ENCODE measurements around the gene FOSL1. TPM values are rescaled to one million over a fixed set of nuclear protein-coding genes. Genes with fewer than 3 reads are reported as not detected.

FOSL1 gene
- total RNA-seq, 2 experiments from 2014 or later: 8.2 TPM

DNA sequence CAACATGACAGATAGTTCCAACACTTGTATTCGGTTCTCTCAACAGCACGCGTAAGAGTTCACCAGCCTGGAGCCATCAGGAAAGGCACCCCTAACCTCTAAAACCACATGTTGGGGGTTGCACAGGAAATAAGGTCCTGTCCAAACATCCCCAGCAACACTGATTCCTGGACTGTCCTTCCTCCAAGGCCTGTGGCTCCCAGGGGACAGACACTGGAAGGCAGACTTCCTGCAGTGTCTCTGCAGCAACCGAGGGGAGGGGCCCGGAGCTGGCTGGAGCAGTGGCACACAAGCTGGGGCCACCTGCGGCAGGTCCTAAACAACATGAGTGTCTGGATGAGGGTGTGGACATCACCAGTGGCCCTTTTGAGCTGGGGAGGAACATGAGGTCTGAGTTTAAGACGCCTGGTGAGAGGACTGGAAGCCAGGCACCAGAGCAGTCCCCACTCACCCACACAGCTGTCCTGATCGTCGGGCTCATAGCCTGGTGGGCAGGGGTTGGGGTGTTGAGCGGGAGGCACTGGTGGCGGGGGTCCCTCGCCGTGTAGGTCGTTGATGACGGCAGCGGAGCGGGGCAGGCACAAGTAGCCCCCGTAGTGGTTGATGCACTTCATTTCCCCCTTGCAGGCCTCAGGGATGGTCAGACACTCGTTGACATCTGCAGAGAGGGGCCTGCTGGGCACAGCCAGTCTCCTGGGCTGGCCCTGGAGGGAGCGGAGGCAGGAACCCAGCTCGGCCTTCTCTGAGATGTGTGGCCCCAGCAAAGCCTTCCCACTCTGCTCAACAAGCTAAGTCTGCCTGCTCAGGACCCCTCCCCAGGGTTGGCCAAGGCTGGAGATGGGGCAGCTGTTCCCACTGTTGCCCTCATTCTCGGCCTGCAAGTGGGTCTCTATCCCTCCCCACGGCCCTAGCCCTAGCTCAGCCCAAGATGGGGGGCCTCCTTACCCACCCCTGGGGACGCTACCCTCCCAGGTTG, 29.2 kb downstream of the FOSL1 start:
- no peaks in the 10 kb centered on the region for H3K27me3 Mint-ChIP-seq (ENCODE audit: low read depth)
- no peaks in the 10 kb centered on the region for H3K9me3 Mint-ChIP-seq
- no peak overlapping the region for H3K4me3 Mint-ChIP-seq
- no peak overlapping the region for H3K27ac Mint-ChIP-seq
- peaks cover 6% of the 10 kb centered on the region for H3K36me3 Mint-ChIP-seq (ENCODE audit: low read depth)
- intact Hi-C loops (cut with micrococcal nuclease): no loop called here
- CTCF ChIA-PET: interaction anchor here (0.8 to 5.0 kb wide), 7 partner anchors 8 to 440 kb away, joined by 3 to 57 read pairs (median 3); partner anchors contain the start of genes CCDC85B, FIBP, KAT5 and MUS81
- no peak for DNase-seq
- H3K4me1 Mint-ChIP-seq (ENCODE audit: low read depth): peaks cover 11% of the 10 kb centered on the region

DNA sequence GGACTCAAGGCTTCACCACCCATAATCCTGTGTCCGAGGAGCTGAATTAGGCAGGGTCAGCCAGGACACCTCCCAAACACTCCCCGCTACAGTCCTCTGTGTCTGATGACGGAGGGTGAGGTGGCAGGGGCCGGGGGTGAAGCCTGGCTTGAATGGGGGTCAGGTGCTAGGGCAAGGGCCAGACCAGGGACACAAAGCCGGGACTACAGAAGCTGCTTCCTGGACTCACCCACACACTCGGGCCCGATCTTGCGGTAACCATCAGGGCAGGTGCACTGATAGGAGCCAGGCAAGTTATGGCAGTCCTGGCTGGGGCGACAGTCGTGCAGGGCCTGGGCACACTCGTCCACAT, 29.9 kb downstream of the FOSL1 start:
- H3K9me3 Mint-ChIP-seq: no peaks in the 10 kb centered on the region
- H3K36me3 Mint-ChIP-seq (ENCODE audit: low read depth): peaks cover 6% of the 10 kb centered on the region
- no peak overlapping the region for H3K27ac Mint-ChIP-seq
- CTCF ChIA-PET: interaction anchor here (1.1 to 5.0 kb wide), 2 partner anchors 16 to 21 kb away, joined by 3 to 57 read pairs; partner anchors contain the start of genes CCDC85B and FIBP
- no peak for DNase-seq
- H3K4me1 Mint-ChIP-seq (ENCODE audit: low read depth): peaks cover 11% of the 10 kb centered on the region
- H3K4me3 Mint-ChIP-seq: no peak overlapping the region
- no peaks in the 10 kb centered on the region for H3K27me3 Mint-ChIP-seq (ENCODE audit: low read depth)
- intact Hi-C loops (cut with micrococcal nuclease): no loop called here

DNA sequence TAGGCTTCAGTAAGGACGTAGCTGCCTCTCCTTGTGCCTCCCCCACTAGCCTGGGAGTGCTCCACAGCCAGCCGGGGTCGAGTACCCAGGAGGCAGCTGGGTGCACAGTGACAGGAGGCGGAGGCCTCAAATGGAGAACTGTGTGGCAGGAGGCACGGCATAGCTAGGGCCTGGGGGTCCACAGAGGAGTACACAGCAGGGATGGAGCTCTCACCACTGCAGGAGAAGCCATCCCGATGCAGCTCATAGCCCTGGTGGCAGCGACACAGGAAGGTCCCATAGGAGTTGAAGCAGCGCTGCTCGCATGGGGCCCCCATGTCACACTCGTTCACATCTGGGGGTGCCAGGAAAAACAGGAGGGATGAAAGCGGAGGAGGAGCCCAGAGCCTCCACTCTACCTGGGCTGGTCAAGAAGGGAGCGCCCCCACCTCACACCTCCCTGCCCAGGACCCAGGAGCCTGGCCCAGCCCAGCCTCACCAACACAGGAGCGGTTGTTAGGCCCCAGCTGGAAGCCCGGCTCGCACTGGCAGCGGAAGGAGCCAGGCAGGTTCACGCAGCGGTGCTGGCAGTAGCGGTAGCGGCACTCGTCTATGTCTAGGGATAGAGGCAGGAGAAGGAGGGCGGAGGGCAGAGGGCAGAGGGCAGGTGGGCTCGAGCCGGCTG, 30.4 kb downstream of the FOSL1 start:
- DNase-seq: no peak
- Mint-ChIP-seq H3K4me1 (ENCODE audit: low read depth) (peaks cover 11% of the 10 kb centered on the region), H3K27me3 (ENCODE audit: low read depth) (no peaks in the 10 kb centered on the region), H3K27ac (no peak overlapping the region), H3K4me3 (no peak overlapping the region), H3K9me3 (no peaks in the 10 kb centered on the region), H3K36me3 (ENCODE audit: low read depth) (peaks cover 10% of the 10 kb centered on the region)
- intact Hi-C loops (cut with micrococcal nuclease): no loop called here
- CTCF ChIA-PET: interaction anchor here (5.0 kb wide), 1 partner anchor 17 kb away, joined by 57 read pairs; the partner anchor contains the start of gene FIBP

GRCh38 chr11:65868907-65869306, 31.3 kb downstream of the FOSL1 start:
- DNase-seq: no peak
- no peaks in the 10 kb centered on the region for H3K27me3 Mint-ChIP-seq (ENCODE audit: low read depth)
- H3K4me1 Mint-ChIP-seq (ENCODE audit: low read depth): peaks cover 13% of the 10 kb centered on the region
- H3K4me3 Mint-ChIP-seq: no peak overlapping the region
- CTCF ChIA-PET: interaction anchor here (1.1 to 5.0 kb wide), 3 partner anchors 9 to 120 kb away, joined by 3 to 57 read pairs (median 8); partner anchors contain the start of genes FIBP and MUS81
- no peak overlapping the region for H3K27ac Mint-ChIP-seq
- intact Hi-C loops (cut with micrococcal nuclease): no loop called here
- no peaks in the 10 kb centered on the region for H3K9me3 Mint-ChIP-seq
- H3K36me3 Mint-ChIP-seq (ENCODE audit: low read depth): peaks cover 10% of the 10 kb centered on the region

DNA sequence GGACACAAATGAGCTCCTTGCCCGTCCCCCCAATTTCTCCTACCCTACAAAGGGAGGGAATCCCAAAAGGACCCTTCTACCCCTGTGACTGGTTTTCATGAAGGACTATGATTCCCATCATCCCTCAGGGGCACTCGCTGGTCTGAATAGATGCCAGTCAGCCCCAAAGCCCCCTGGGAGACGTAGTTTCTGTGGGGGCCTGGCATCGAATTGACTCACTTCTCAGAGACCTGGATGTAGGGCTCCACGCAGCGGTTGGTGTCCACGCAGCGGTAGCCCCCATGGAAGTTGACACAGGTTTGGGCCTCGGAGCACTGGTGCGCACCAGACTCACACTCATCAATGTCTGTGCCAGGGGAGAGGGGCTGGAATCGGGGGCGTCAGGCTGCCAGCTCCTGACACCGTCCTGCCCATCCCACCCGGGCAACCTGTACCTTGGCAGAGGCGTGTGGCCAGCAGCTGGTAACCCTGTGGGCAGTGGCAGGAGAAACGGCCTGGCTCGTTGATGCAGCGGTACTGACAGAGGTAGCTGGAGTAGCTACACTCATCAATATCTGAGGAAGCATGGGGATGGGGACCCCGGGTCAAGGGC, 32.0 kb downstream of the FOSL1 start:
- Mint-ChIP-seq H3K36me3 (ENCODE audit: low read depth) (peaks cover 14% of the 10 kb centered on the region), H3K4me3 (no peak overlapping the region)
- intact Hi-C loops (cut with micrococcal nuclease): no loop called here

GRCh38 chr11:65867284-65868071, 32.7 kb downstream of the FOSL1 start:
- intact Hi-C loops (cut with micrococcal nuclease): no loop called here
- H3K9me3 Mint-ChIP-seq: no peaks in the 10 kb centered on the region
- CTCF ChIA-PET: interaction anchor here (3.2 kb wide), 1 partner anchor 17 kb away, joined by 15 read pairs; no protein-coding TSS in a partner anchor
- no peak overlapping the region for H3K27ac Mint-ChIP-seq
- no peak for DNase-seq
- H3K27me3 Mint-ChIP-seq (ENCODE audit: low read depth): no peaks in the 10 kb centered on the region
- H3K4me3 Mint-ChIP-seq: no peak overlapping the region
- H3K4me1 Mint-ChIP-seq (ENCODE audit: low read depth): peaks cover 11% of the 10 kb centered on the region
- H3K36me3 Mint-ChIP-seq (ENCODE audit: low read depth): peaks cover 18% of the 10 kb centered on the region

More for the DNA sequence above, 32.0 kb downstream of the FOSL1 start:
- CTCF ChIA-PET: interaction anchor here (1.1 to 5.0 kb wide), 3 partner anchors 8 to 120 kb away, joined by 3 to 57 read pairs (median 8); partner anchors contain the start of genes FIBP and MUS81
- H3K27me3 Mint-ChIP-seq (ENCODE audit: low read depth): no peaks in the 10 kb centered on the region
- peaks cover 10% of the 10 kb centered on the region for H3K4me1 Mint-ChIP-seq (ENCODE audit: low read depth)
- no peak overlapping the region for H3K27ac Mint-ChIP-seq
- DNase-seq: peak; percentile 36
- H3K9me3 Mint-ChIP-seq: no peaks in the 10 kb centered on the region

- no peaks in the 10 kb centered on the region for H3K9me3 Mint-ChIP-seq
- H3K4me1 Mint-ChIP-seq (ENCODE audit: low read depth): peaks cover 11% of the 10 kb centered on the region
- no peaks in the 10 kb centered on the region for H3K27me3 Mint-ChIP-seq (ENCODE audit: low read depth)
- no peak overlapping the region for H3K4me3 Mint-ChIP-seq
- no peak overlapping the region for H3K27ac Mint-ChIP-seq
- no peak for DNase-seq
- CTCF ChIA-PET: interaction anchor here (0.5 to 3.2 kb wide), 2 partner anchors 18 to 21 kb away, joined by 3 to 15 read pairs; no protein-coding TSS in a partner anchor
- H3K36me3 Mint-ChIP-seq (ENCODE audit: low read depth): peaks cover 22% of the 10 kb centered on the region
- intact Hi-C loops (cut with micrococcal nuclease): no loop called here
These were observed 33.5 kb downstream of the FOSL1 start for GRCh38 chr11:65866509-65867283.

DNA sequence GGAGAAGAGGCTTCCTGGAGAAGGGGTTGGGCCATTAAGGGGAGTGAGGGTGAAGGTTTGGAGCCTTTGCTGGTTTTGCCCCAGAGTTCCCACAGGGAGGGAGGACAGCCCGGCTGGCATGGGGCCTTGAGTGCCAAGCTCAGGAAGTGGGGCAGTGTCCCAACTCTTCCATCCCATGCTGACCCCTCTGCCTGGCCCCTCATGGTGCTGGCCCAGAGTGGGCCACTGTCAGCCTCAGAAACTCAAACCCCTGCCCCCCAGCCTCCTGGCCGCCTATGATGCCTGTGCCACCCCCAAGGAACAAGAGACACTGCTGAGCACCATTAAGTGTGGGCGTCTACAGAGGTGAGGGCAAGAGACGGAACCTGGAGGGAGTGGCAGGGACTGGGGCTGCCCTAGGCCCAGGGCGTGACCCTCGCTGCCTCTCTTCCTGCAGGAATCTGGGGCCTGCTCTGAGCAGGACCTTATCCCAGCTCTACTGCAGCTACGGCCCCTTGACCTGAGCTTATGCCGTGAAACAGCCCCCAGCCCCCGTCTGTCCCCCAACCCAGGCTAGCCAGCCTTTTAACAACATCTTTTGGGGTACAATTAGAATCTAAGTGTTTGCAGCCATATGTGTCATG, 34.5 kb downstream of the FOSL1 start:
- intact Hi-C loops (cut with micrococcal nuclease): no loop called here
- CTCF ChIA-PET: interaction anchor here (3.2 kb wide), 1 partner anchor 19 kb away, joined by 15 read pairs; no protein-coding TSS in a partner anchor
- peaks cover 16% of the 10 kb centered on the region for H3K4me1 Mint-ChIP-seq (ENCODE audit: low read depth)
- no peak overlapping the region for H3K27ac Mint-ChIP-seq
- no peaks in the 10 kb centered on the region for H3K9me3 Mint-ChIP-seq
- no peak for DNase-seq
- H3K36me3 Mint-ChIP-seq (ENCODE audit: low read depth): peaks cover 27% of the 10 kb centered on the region
- H3K4me3 Mint-ChIP-seq: no peak overlapping the region
- H3K27me3 Mint-ChIP-seq (ENCODE audit: low read depth): no peaks in the 10 kb centered on the region

DNA sequence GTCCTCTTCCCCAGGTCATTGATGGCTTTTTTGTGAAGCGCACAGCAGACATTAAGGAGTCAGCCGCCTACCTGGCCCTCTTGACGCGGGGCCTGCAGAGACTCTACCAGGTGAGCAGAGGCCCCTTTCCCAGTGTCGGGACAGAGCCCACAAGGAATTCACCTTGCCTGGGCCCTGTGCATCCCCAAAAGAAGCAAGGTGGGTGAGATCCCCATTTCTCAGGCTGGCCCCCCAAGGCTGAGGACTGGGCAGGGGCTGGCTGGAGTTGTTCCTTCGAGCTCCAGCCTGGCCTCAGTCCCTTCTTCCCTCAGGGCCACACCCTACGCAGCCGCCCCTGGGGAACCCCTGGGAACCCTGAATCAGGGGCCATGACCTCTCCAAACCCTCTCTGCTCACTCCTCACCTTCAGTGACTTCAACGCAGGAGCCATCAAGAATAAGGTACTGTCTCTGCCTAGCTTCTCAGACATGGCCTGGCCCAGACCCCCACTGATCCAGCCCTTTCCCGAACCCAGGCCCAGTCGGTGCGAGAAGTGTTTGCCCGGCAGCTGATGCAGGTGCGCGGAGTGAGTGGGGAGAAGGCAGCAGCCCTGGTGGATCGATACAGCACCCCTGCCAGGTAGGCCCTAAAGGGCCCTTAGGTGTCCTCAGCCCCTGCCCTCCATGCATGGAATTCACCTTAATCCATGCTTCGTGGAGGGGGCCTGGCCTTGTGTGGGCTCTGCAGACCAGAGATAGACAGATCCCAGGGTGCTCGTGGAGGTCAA, 35.3 kb downstream of the FOSL1 start:
- no peak for DNase-seq
- H3K4me3 Mint-ChIP-seq: no peak overlapping the region
- H3K27ac Mint-ChIP-seq: no peak overlapping the region
- H3K27me3 Mint-ChIP-seq (ENCODE audit: low read depth): no peaks in the 10 kb centered on the region
- peaks cover 16% of the 10 kb centered on the region for H3K4me1 Mint-ChIP-seq (ENCODE audit: low read depth)
- no peaks in the 10 kb centered on the region for H3K9me3 Mint-ChIP-seq
- intact Hi-C loops (cut with micrococcal nuclease): no loop called here
- CTCF ChIA-PET: interaction anchor here (3.2 kb wide), 1 partner anchor 19 kb away, joined by 15 read pairs; no protein-coding TSS in a partner anchor
- peaks cover 30% of the 10 kb centered on the region for H3K36me3 Mint-ChIP-seq (ENCODE audit: low read depth)
